ENCODE measurements around the gene WBP2.
"Not testable (repeated sequence)": the region's sequence is repeated elsewhere in the genome, so short reads cannot be mapped to it uniquely, and the experiment has no call there.

Gene WBP2

DNA sequence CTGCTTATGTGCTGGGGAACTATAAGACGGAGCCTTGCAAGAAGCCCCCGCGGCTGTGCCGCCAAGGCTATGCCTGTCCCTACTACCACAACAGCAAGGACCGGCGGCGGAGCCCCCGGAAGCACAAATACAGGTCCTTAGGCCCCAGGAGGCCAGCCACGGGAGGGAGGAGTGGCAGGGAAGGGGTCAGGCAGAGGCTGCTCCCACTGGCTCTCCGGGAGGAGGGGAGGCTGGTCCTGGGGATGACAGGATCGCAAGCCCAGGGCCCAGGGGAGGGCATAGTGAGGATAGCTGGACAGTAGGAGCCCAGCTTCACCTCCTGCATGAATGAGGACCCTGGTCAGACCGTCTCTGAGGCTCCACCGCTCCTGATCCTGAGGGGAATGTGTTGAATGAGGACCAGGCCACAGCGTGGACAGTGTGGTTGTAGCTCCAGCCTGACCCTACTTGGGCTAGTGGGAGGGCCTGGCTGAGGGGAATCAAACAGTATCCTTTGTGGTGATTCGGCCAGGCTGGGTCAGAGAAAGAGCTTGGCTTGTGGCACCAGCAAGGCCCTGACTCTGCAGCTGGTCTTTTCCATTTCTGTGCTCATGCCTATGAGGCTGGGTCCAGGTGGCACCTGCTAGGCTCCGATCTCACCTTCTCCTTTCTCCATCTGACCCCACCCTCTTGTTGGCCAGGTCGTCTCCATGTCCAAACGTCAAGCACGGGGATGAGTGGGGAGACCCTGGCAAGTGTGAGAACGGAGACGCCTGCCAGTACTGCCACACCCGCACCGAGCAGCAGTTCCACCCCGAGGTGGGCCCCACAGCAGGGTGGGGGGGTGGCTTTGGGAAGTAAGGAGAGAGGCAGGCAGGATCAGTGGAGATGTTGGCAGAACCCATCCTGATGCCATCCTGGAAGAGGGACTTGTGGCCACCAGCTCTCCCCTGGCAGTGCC, 41.8 kb downstream of the WBP2 start:
- Histone ChIP-seq H3K27me3 (ENCODE audit: control insufficient read depth, insufficient read depth, low read length) (no peaks in the 10 kb centered on the region), H3K4me3 (ENCODE audit: low read length) (no peak overlapping the region), H3K9me3 (replicated peaks; ENCODE audit: low read length) (no peaks in the 10 kb centered on the region), H3K4me2 (ENCODE audit: low read length) (no peak overlapping the region), H3K4me1 (ENCODE audit: control insufficient read depth, insufficient read depth, low read length) (peaks cover 29% of the 10 kb centered on the region), H3K36me3 (ENCODE audit: insufficient read depth, low read length) (peaks cover 43% of the 10 kb centered on the region), H3K9ac (ENCODE audit: low read depth, low read length) (no peak overlapping the region)

DNA sequence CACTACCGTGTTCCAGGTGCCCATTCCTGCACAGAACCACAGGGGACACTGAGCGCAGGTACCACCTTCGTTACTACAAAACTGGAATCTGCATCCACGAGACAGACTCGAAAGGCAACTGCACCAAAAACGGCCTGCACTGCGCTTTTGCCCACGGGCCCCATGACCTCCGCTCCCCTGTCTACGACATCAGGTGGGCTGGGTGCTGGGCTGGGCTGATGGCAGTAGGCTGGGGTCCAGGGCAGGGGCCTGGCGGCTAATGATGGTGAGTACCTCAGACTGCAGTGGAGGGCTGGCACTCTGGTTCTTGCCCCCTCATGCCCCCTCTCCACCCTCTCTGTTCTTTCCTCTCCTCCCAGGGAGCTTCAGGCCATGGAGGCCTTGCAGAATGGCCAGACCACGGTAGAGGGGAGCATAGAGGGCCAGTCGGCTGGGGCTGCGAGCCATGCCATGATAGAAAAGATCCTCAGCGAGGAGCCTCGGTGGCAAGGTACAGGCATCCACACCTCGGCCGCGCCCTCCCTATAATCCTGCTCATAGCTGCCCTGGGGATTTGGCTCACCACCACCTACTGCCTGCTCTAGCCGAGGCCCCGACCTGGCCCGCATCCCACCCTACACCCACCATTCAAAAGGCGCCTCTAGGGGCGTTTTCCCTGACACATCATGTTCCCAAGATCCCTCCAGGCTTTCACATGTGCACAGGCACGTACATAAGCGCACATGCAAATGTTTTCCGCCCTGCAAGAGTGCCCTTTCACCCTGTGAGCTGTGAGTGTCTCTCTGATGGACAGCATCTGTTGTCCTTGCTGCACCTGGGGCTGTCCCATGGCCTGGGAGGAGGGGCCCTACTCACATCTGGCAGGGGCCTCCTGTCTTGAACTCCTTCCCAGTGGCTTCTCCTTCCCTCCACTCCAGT, 42.8 kb downstream of the WBP2 start:
- Histone ChIP-seq H3K27me3 (ENCODE audit: control insufficient read depth, insufficient read depth, low read length) (no peaks in the 10 kb centered on the region), H3K9ac (ENCODE audit: low read depth, low read length) (no peak overlapping the region), H3K36me3 (ENCODE audit: insufficient read depth, low read length) (peaks cover 37% of the 10 kb centered on the region), H3K9me3 (replicated peaks; ENCODE audit: low read length) (no peaks in the 10 kb centered on the region), H3K4me3 (ENCODE audit: low read length) (no peak overlapping the region), H3K4me2 (ENCODE audit: low read length) (no peak overlapping the region), H3K4me1 (ENCODE audit: control insufficient read depth, insufficient read depth, low read length) (peaks cover 34% of the 10 kb centered on the region)

DNA sequence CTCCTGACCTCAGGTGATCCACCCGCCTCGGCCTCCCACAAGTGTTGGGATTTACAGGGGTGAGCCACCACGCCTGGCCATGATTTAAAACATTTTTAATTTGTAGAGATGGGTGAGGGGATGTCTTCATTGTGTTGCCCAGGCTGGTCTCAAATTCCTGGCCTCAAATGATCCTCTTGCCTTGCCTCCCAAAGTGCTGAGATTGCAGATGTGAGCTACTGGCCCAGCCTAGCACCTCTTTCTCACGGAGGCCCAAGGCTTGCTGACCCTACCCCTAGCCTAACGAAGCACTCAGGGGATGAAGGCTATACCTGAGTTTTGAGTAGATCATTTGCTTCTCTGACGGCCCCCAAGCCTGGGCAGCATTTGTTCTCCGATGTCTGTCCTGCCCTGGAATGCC, 44.0 kb downstream of the WBP2 start:
- peaks cover 34% of the 10 kb centered on the region for H3K4me1 ChIP-seq (ENCODE audit: control insufficient read depth, insufficient read depth, low read length)

DNA sequence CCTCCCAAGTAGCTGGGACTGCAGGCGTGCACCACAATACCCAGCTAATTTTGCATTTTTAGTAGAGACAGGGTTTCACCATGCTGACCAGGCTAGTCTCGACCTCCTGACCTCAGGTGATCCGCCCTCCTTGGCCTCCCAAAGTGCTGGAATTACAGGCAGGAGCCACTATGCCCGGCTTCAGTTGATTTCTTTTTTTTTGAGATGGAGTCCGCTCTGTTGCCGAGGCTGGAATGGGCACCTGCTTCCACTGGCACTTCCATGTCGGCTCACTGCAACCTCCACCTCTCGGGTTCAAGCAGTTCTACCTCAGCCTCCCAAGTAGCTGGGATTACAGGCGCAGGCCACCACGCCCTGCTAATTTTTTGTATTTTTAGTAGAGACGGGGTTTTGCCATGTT, 44.4 kb downstream of the WBP2 start:
- H3K4me1 ChIP-seq (ENCODE audit: control insufficient read depth, insufficient read depth, low read length) = peaks cover 34% of the 10 kb centered on the region
- H3K9me3 ChIP-seq (replicated peaks; ENCODE audit: low read length); H3K4me2 ChIP-seq (ENCODE audit: low read length); H3K9ac ChIP-seq (ENCODE audit: low read depth, low read length); H3K4me3 ChIP-seq (ENCODE audit: low read length); H3K27me3 ChIP-seq (ENCODE audit: control insufficient read depth, insufficient read depth, low read length): not testable (repeated sequence)
- peaks cover 37% of the 10 kb centered on the region for H3K36me3 ChIP-seq (ENCODE audit: insufficient read depth, low read length)

More for the DNA sequence above, 44.0 kb downstream of the WBP2 start:
- Histone ChIP-seq H3K4me2 (ENCODE audit: low read length) (no peak overlapping the region), H3K36me3 (ENCODE audit: insufficient read depth, low read length) (peaks cover 37% of the 10 kb centered on the region), H3K27me3 (ENCODE audit: control insufficient read depth, insufficient read depth, low read length) (no peaks in the 10 kb centered on the region), H3K9ac (ENCODE audit: low read depth, low read length) (no peak overlapping the region), H3K9me3 (replicated peaks; ENCODE audit: low read length) (no peaks in the 10 kb centered on the region), H3K4me3 (ENCODE audit: low read length) (no peak overlapping the region)

DNA sequence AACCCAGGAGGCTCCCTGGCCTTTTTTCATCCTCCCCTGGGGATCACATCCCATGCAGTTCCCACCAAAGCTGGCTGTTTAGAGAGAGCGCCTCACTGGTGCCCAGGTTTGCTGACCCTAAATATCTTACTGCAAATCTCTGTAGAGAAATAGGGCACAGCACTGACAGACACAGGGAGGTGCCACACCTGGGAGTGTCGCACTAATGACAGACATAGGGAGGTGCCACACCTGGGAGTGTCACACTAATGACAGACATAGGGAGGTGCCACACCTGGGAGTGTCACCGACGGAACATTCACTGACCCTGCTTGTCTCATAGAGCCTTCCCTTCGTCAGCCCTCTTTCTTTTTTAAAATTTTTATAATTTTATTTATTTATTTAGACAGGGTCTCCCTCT, 44.9 kb downstream of the WBP2 start:
- peaks cover 37% of the 10 kb centered on the region for H3K36me3 ChIP-seq (ENCODE audit: insufficient read depth, low read length)

DNA sequence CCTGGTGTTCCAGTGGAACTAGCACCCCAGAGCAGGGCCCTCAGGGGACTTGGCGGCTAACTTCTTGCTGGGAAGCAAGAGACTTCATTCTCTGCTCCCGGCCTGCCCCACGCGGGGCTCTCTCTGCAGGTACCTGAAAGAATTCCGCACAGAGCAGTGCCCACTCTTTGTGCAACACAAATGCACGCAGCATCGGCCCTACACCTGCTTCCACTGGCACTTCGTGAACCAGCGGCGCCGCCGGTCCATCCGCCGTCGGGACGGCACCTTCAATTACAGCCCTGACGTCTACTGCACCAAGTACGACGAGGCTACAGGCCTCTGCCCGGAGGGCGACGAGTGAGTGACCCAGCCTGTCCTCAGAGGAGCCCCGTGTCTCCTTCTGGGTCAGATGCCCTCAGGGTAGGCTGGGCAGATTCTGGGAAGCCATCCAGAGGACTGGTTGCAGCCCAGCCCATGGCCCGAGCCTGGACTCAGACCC, 45.5 kb downstream of the WBP2 start:
- Histone ChIP-seq H3K4me2 (ENCODE audit: low read length) (peak overlapping the region; percentile 59), H3K4me1 (ENCODE audit: control insufficient read depth, insufficient read depth, low read length) (peaks cover 27% of the 10 kb centered on the region), H3K27me3 (ENCODE audit: control insufficient read depth, insufficient read depth, low read length) (no peaks in the 10 kb centered on the region), H3K9me3 (replicated peaks; ENCODE audit: low read length) (no peaks in the 10 kb centered on the region), H3K4me3 (ENCODE audit: low read length) (no peak overlapping the region), H3K9ac (ENCODE audit: low read depth, low read length) (peak overlapping the region; percentile 19), H3K36me3 (ENCODE audit: insufficient read depth, low read length) (peaks cover 35% of the 10 kb centered on the region)

More for the DNA sequence above, 44.9 kb downstream of the WBP2 start:
- Histone ChIP-seq H3K4me1 (ENCODE audit: control insufficient read depth, insufficient read depth, low read length) (peaks cover 32% of the 10 kb centered on the region), H3K4me2 (ENCODE audit: low read length) (no peak overlapping the region), H3K9ac (ENCODE audit: low read depth, low read length) (no peak overlapping the region), H3K9me3 (replicated peaks; ENCODE audit: low read length) (no peaks in the 10 kb centered on the region), H3K4me3 (ENCODE audit: low read length) (no peak overlapping the region), H3K27me3 (ENCODE audit: control insufficient read depth, insufficient read depth, low read length) (no peaks in the 10 kb centered on the region)

DNA sequence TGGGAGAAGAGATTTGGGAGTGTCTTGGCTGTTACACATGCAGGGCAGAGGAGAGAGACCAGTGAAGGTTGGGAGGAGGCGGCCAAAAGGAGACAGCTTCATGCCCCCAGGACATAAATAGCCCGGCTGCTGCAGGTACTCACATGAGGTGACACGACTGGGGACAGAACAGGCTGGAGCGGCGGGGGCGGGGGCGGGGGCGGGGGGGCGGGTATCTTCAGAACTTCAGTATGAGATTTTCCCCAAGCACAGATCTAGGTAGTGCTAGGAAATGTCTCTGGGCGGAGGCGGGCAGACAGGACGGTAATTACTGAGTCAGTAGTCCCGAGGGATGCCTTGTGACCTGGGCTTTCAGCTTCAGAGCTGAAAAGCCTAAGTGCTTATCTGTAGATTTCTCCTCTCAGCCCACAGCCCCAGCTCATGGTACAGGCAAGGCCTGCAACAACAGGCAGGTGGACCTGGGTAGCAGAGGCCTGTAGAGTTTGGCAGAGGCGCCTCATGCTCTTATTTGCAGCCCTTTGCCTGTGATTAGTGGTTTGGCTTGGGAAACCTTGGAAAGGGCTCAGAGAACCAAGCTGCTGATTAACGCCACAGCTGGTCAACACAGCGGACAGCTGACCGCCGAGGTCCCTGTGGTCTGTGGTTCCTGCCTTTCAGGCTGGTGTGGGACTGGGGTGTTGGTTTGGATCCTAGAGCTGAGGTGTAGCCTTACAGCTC, 46.1 kb downstream of the WBP2 start:
- peak overlapping the region; percentile 19 for H3K9ac ChIP-seq (ENCODE audit: low read depth, low read length)
- H3K4me1 ChIP-seq (ENCODE audit: control insufficient read depth, insufficient read depth, low read length) = peaks cover 23% of the 10 kb centered on the region
- H3K27me3 ChIP-seq (ENCODE audit: control insufficient read depth, insufficient read depth, low read length) = no peaks in the 10 kb centered on the region
- no peak overlapping the region for H3K4me3 ChIP-seq (ENCODE audit: low read length)
- peak overlapping the region; percentile 59 for H3K4me2 ChIP-seq (ENCODE audit: low read length)
- H3K9me3 ChIP-seq (replicated peaks; ENCODE audit: low read length) = no peaks in the 10 kb centered on the region
- peaks cover 32% of the 10 kb centered on the region for H3K36me3 ChIP-seq (ENCODE audit: insufficient read depth, low read length)

DNA sequence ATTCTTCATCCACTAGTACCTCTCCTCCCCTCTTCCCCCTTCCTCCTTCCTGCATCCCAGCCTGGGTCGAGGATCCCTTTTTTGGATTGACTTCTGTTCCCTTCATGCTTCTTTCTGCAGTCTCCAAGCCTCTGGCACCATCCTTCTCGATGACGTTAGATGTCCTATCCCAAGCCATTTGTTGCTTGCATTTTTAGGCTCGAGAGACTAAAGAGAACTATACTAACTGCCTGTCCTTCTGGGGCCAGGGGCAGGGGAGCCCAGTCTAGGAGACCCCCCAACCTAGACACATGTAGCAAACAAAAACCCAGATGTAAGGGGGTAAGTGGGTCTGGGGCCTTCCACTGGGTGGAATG, 46.6 kb downstream of the WBP2 start:
- Histone ChIP-seq H3K4me3 (ENCODE audit: low read length) (no peak overlapping the region), H3K27me3 (ENCODE audit: control insufficient read depth, insufficient read depth, low read length) (no peaks in the 10 kb centered on the region), H3K9ac (ENCODE audit: low read depth, low read length) (peak overlapping the region; percentile 2), H3K4me1 (ENCODE audit: control insufficient read depth, insufficient read depth, low read length) (peaks cover 23% of the 10 kb centered on the region), H3K36me3 (ENCODE audit: insufficient read depth, low read length) (peaks cover 29% of the 10 kb centered on the region), H3K4me2 (ENCODE audit: low read length) (peak overlapping the region; percentile 29), H3K9me3 (replicated peaks; ENCODE audit: low read length) (no peaks in the 10 kb centered on the region)

DNA sequence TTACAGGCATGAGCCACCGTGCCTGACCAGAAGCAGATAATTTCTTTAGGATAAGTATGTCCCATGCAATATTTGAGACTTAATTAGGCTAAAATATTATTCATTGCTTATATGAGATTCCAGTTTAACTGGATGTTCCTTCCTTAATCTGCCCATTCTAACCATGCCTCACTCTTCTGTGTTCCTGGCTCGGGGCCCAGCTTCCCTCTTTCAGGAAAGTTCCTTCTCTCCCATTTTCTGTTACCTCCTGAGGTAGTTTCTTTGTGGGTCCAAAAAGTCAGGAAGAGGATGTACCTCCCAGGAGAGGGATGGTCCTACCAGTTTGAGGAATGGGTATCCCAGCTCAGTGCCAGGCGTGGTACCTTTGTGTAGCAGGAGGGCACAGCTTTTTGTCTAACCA, 47.3 kb downstream of the WBP2 start:
- Histone ChIP-seq H3K4me3 (ENCODE audit: low read length) (no peak overlapping the region), H3K4me1 (ENCODE audit: control insufficient read depth, insufficient read depth, low read length) (peaks cover 23% of the 10 kb centered on the region), H3K9me3 (replicated peaks; ENCODE audit: low read length) (no peaks in the 10 kb centered on the region), H3K4me2 (ENCODE audit: low read length) (no peak overlapping the region), H3K9ac (ENCODE audit: low read depth, low read length) (no peak overlapping the region), H3K27me3 (ENCODE audit: control insufficient read depth, insufficient read depth, low read length) (no peaks in the 10 kb centered on the region), H3K36me3 (ENCODE audit: insufficient read depth, low read length) (peaks cover 22% of the 10 kb centered on the region)

DNA sequence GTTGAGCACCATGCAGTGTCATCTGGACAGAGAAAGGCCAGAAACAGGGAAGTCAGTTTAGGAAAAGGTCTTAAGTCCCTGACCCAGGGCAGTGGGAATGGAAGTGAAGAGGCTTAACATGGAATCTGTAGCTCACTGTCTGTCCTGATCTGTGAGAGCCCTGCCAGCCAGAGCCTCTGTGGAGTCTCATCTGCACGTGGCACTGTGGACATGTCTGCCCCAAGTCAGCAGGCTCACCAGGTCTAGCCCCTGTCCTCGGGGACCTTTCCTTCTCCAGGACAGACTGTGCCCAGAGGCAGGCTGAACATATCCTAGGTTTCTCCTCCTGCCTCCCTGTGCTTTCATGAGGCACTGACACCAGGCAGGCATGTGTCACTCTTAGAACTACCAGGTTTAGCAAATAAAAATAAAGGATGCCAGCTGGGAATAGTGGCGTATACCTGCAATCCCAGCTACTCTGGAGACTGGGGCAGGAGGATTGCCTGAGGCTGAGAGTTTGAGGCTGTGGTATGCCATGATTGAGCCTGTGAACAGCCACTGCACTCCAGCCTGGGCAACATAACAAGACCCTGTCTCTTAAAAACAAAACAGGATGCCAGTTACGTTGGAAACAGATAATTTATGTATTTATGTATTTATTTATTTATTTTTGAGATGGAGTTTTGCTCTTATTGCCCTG, 48.2 kb downstream of the WBP2 start:
- Histone ChIP-seq H3K4me3 (ENCODE audit: low read length) (no peak overlapping the region), H3K9ac (ENCODE audit: low read depth, low read length) (no peak overlapping the region), H3K9me3 (replicated peaks; ENCODE audit: low read length) (no peaks in the 10 kb centered on the region)

More for the DNA sequence above, 48.2 kb downstream of the WBP2 start:
- Histone ChIP-seq H3K4me2 (ENCODE audit: low read length) (no peak overlapping the region), H3K4me1 (ENCODE audit: control insufficient read depth, insufficient read depth, low read length) (peaks cover 23% of the 10 kb centered on the region), H3K27me3 (ENCODE audit: control insufficient read depth, insufficient read depth, low read length) (no peaks in the 10 kb centered on the region), H3K36me3 (ENCODE audit: insufficient read depth, low read length) (peaks cover 14% of the 10 kb centered on the region)
